ENCODE data around the gene BIRC3. TPM values are rescaled to one million over a fixed set of nuclear protein-coding genes. Genes with fewer than 3 reads are reported as not detected.
"Not testable (repeated sequence)": the region's sequence is repeated elsewhere in the genome, so short reads cannot be mapped to it uniquely, and the experiment has no call there.

BIRC3 gene
- total and polyA plus RNA-seq, 2 of the 8 experiments (the other 6 are each of a cell fraction or from before 2014, with no cell fraction given): 0.08 to 0.20 TPM

GRCh38 chr11:102296757-102297156, 20.5 kb upstream of the BIRC3 start:
- H3K79me2 ChIP-seq (ENCODE audit: control insufficient read depth in 1 of 2, insufficient read depth in 2 of 2, low read length in 2 of 2); H2BK120ac ChIP-seq (replicated peaks; ENCODE audit: low read depth, low read length); DNase-seq (ENCODE audit: low read depth in 1 of 2, low spot score in 2 of 2); H2BK12ac ChIP-seq (ENCODE audit: low read depth, low read length); H3K36me3 ChIP-seq (ENCODE audit: control insufficient read depth in 2 of 4, insufficient read depth in 4 of 4, low read length in 3 of 4); H2AFZ ChIP-seq (ENCODE audit: low read length); H2BK15ac ChIP-seq (ENCODE audit: low read length); H4K20me1 ChIP-seq (replicated peaks in 1 of 2; ENCODE audit: control insufficient read depth in 1 of 2, insufficient read depth in 2 of 2, low read length in 2 of 2); H3K23ac ChIP-seq (ENCODE audit: insufficient read length); H3K27me3 ChIP-seq (replicated peaks in 1 of 4; ENCODE audit: control insufficient read depth in 3 of 4, extremely low read depth in 1 of 4, insufficient read depth in 3 of 4, low read length in 3 of 4); H3K4ac ChIP-seq (replicated peaks; ENCODE audit: insufficient read length, low read depth, low read length); H2AK5ac ChIP-seq (ENCODE audit: low read depth, low read length); H3K9me3 ChIP-seq (ENCODE audit: insufficient read depth in 2 of 2, low read depth in 1 of 2, low read length in 1 of 2); H2BK5ac ChIP-seq (ENCODE audit: low read depth, low read length); H3K23me2 ChIP-seq (ENCODE audit: low read depth, low read length); H3K4me3 ChIP-seq (ENCODE audit: extremely low read depth in 1 of 4, insufficient read depth in 2 of 4, low read depth in 3 of 4, low read length in 4 of 4); H4K5ac ChIP-seq (ENCODE audit: insufficient read length, low read depth, low read length); H3K27ac ChIP-seq (ENCODE audit: low read depth, low read length); H3K56ac ChIP-seq (replicated peaks; ENCODE audit: insufficient read length, low read depth, low read length); H3K18ac ChIP-seq (ENCODE audit: extremely low read depth, low read length); H3K4me1 ChIP-seq (replicated peaks in 1 of 4; ENCODE audit: control insufficient read depth in 3 of 4, insufficient read depth in 4 of 4, low read length in 3 of 4); POLR2A ChIA-PET (ENCODE audit: partially characterized antibody); H4K8ac ChIP-seq (ENCODE audit: extremely low read depth, insufficient read depth, low read length); H3K4me2 ChIP-seq (ENCODE audit: insufficient read depth in 1 of 2, low read depth in 2 of 2, low read length in 2 of 2); H3K9ac ChIP-seq (replicated peaks in 1 of 4; ENCODE audit: extremely low read depth in 1 of 4, low read depth in 3 of 4, low read length in 3 of 4); H3K79me1 ChIP-seq (ENCODE audit: low read depth, low read length); H4K91ac ChIP-seq (replicated peaks; ENCODE audit: insufficient read length, low read length); FAIRE-seq; H3K14ac ChIP-seq (ENCODE audit: insufficient read length); H2BK20ac ChIP-seq (ENCODE audit: low read length): not testable (repeated sequence)
- WGBS, 2 experiments (ENCODE audit: extremely low coverage in 1 of 2, insufficient coverage in 1 of 2, insufficient read length in 1 of 2, insufficient replicate concordance in 2 of 2, low coverage in 1 of 2, low lambda C conversion rate in 2 of 2, missing lambda C conversion rate in 1 of 2): 89% methylated on average over 4 of the region's 4 CpGs; no CpG with 5 or more reads in 1 of the 2 experiments
- CTCF ChIA-PET (ENCODE audit: partially characterized antibody): interaction anchor here (10.2 kb wide), 1 partner anchor 14 kb away, joined by 214 read pairs; no protein-coding TSS in a partner anchor

GRCh38 chr11:102300837-102301236, 16.4 kb upstream of the BIRC3 start:
- WGBS, 2 experiments (ENCODE audit: extremely low coverage in 1 of 2, insufficient coverage in 1 of 2, insufficient read length in 1 of 2, insufficient replicate concordance in 2 of 2, low coverage in 1 of 2, low lambda C conversion rate in 2 of 2, missing lambda C conversion rate in 1 of 2): 88% methylated on average over 2 of the region's 2 CpGs; no CpG with 5 or more reads in 1 of the 2 experiments
- H4K91ac ChIP-seq (replicated peaks; ENCODE audit: insufficient read length, low read length): not testable (repeated sequence)

More at GRCh38 chr11:102300837-102301236, 16.4 kb upstream of the BIRC3 start:
- peaks cover 15 to 17% of the 10 kb centered on the region in 2 experiments for H3K9me3 ChIP-seq (ENCODE audit: insufficient read depth in 2 of 2, low read depth in 1 of 2, low read length in 1 of 2)
- not testable (repeated sequence) for DNase-seq (ENCODE audit: low read depth in 1 of 2, low spot score in 2 of 2); H4K5ac ChIP-seq (ENCODE audit: insufficient read length, low read depth, low read length); H3K4me2 ChIP-seq (ENCODE audit: insufficient read depth in 1 of 2, low read depth in 2 of 2, low read length in 2 of 2); H3K14ac ChIP-seq (ENCODE audit: insufficient read length); H3K23ac ChIP-seq (ENCODE audit: insufficient read length); H3K79me2 ChIP-seq (ENCODE audit: control insufficient read depth in 1 of 2, insufficient read depth in 2 of 2, low read length in 2 of 2); H2BK5ac ChIP-seq (ENCODE audit: low read depth, low read length); H3K18ac ChIP-seq (ENCODE audit: extremely low read depth, low read length); H4K8ac ChIP-seq (ENCODE audit: extremely low read depth, insufficient read depth, low read length); H2AFZ ChIP-seq (ENCODE audit: low read length); H3K9ac ChIP-seq (replicated peaks in 1 of 4; ENCODE audit: extremely low read depth in 1 of 4, low read depth in 3 of 4, low read length in 3 of 4); H3K27me3 ChIP-seq (replicated peaks in 1 of 4; ENCODE audit: control insufficient read depth in 3 of 4, extremely low read depth in 1 of 4, insufficient read depth in 3 of 4, low read length in 3 of 4); FAIRE-seq; H3K4me3 ChIP-seq (ENCODE audit: extremely low read depth in 1 of 4, insufficient read depth in 2 of 4, low read depth in 3 of 4, low read length in 4 of 4); H3K27ac ChIP-seq (ENCODE audit: low read depth, low read length); H3K36me3 ChIP-seq (ENCODE audit: control insufficient read depth in 2 of 4, insufficient read depth in 4 of 4, low read length in 3 of 4); H4K20me1 ChIP-seq (replicated peaks in 1 of 2; ENCODE audit: control insufficient read depth in 1 of 2, insufficient read depth in 2 of 2, low read length in 2 of 2); H3K4ac ChIP-seq (replicated peaks; ENCODE audit: insufficient read length, low read depth, low read length); H3K79me1 ChIP-seq (ENCODE audit: low read depth, low read length); H3K4me1 ChIP-seq (replicated peaks in 1 of 4; ENCODE audit: control insufficient read depth in 3 of 4, insufficient read depth in 4 of 4, low read length in 3 of 4); H3K56ac ChIP-seq (replicated peaks; ENCODE audit: insufficient read length, low read depth, low read length); H2BK120ac ChIP-seq (replicated peaks; ENCODE audit: low read depth, low read length); H2BK20ac ChIP-seq (ENCODE audit: low read length); H3K23me2 ChIP-seq (ENCODE audit: low read depth, low read length); H2BK12ac ChIP-seq (ENCODE audit: low read depth, low read length); H2BK15ac ChIP-seq (ENCODE audit: low read length); H2AK5ac ChIP-seq (ENCODE audit: low read depth, low read length)
- ChIA-PET CTCF (ENCODE audit: partially characterized antibody) (interaction anchor here (1.3 to 2.4 kb wide), 5 partner anchors 9 to 41 kb away, joined by 3 to 9 read pairs (median 5); no protein-coding TSS in a partner anchor), POLR2A (ENCODE audit: partially characterized antibody) (interaction anchor here (0.7 kb wide), 1 partner anchor 9 kb away, joined by 3 read pairs; no protein-coding TSS in a partner anchor)
